OCI-LY7 (cell line): ENCODE measurements around the gene ANKRD1.

Source experiments
- EZH2phosphoT487 ChIP-seq: fragments of 200-600 bp; sonication (generic); IDR thresholded peaks from 2 replicates; pipeline ENCODE4 v1.6.1; 2018; ENCODE audit warnings: low read depth, borderline replicate concordance, mild to moderate bottlenecking, mixed run types, antibody characterized with exemption, low read length, moderate library complexity, mixed read lengths
- TF ChIP-seq, protein P1 (sequence below): fragments of 200-600 bp; sonication (generic); conservative IDR thresholded peaks from 2 replicates; pipeline ENCODE4 v1.5.1; 2014; ENCODE audit warnings: mild to moderate bottlenecking, antibody characterized with exemption, low read length, moderate library complexity, mixed read lengths

- TF ChIP-seq, protein P1, sequence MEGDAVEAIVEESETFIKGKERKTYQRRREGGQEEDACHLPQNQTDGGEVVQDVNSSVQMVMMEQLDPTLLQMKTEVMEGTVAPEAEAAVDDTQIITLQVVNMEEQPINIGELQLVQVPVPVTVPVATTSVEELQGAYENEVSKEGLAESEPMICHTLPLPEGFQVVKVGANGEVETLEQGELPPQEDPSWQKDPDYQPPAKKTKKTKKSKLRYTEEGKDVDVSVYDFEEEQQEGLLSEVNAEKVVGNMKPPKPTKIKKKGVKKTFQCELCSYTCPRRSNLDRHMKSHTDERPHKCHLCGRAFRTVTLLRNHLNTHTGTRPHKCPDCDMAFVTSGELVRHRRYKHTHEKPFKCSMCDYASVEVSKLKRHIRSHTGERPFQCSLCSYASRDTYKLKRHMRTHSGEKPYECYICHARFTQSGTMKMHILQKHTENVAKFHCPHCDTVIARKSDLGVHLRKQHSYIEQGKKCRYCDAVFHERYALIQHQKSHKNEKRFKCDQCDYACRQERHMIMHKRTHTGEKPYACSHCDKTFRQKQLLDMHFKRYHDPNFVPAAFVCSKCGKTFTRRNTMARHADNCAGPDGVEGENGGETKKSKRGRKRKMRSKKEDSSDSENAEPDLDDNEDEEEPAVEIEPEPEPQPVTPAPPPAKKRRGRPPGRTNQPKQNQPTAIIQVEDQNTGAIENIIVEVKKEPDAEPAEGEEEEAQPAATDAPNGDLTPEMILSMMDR: no peak
- TF ChIP-seq EZH2phosphoT487: no peak
Measured at GRCh38 chr10:90917238-90917967, 3.5 kb downstream of the ANKRD1 start.
